ENCODE results near the gene GGCT.

DNA sequence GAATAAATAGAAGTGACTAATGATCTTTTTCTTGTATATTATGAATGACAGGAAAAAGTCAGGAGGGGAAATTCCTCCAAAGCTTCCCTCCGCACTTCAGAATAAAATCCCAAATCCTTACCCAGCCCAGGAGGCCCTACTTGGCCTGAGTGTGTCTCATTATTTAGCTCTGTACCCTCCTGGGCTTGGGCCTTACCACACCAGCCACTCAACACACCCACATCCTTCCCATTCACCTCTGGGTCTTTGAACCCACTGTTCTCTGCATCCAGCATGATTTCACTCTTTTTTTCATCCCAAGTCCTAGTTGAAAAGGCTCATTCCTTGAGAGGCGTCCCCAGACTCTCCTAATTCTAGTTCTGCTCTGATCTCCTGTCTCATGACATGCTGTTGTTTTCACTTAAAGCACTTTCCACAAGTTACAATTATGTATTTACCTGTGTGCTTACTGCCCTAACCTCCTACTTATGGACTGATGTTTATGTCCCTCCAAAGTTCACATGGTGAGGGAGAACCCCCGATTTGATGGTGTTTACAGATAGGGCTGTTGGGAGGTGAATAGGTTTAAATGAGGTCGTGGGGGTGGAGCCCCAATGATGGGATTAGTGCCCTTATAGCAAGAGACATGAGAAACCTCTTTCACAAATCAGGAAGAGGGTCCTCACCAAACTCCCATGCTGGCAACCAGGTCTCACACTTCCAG is 32.4 kb downstream of the GGCT start:
- TF ChIP-seq ZBTB8A (tag by site-specific recombination; IDR thresholded peaks at IDR 0.05) (no peak), GLI4 (tag by site-specific recombination; IDR thresholded peaks at IDR 0.05) (no peak), CTCF (tag by site-specific recombination; IDR thresholded peaks at IDR 0.05) (no peak), TCF7L2 (IDR thresholded peaks at IDR 0.05; ENCODE audit: borderline replicate concordance, low read depth, low read length) (no peak), REST (tag by site-specific recombination; IDR thresholded peaks at IDR 0.05) (no peak), ZNF677 (tag by site-specific recombination; IDR thresholded peaks at IDR 0.05) (no peak), ZNF768 (tag by site-specific recombination; IDR thresholded peaks at IDR 0.05) (no peak), KLF10 (tag by site-specific recombination; IDR thresholded peaks at IDR 0.05) (no peak), ZNF658 (tag by site-specific recombination; IDR thresholded peaks at IDR 0.05) (no peak), ZFP41 (tag by site-specific recombination; IDR thresholded peaks at IDR 0.05; ENCODE audit: borderline replicate concordance) (no peak), PRDM2 (tag by site-specific recombination; IDR thresholded peaks at IDR 0.05; ENCODE audit: borderline replicate concordance) (no peak)
